Umbilical cord (tissue), 2 donors: Measurements from ENCODE around the gene NUDT3. TPM values are rescaled to one million over a fixed set of nuclear protein-coding genes. Genes with fewer than 3 reads are reported as not detected.

ENCODE experiments used
- DNase-seq: peaks from one replicate; pipeline ENCODE4 v3.0.0-alpha.2; 2015; ENCODE audit warnings: low spot score
- total RNA-seq: library from RNA; depleted of rRNA; stranded (reverse); fragments of >200 nt; gene quantifications from one replicate; pipeline ENCODE4 v1.2.3, GENCODE V29; 2014; ENCODE audit warnings: low replicate concordance; ENCODE audit not compliant: insufficient read depth

NUDT3 gene
- total RNA-seq, 1 donor from 2014 or later, result 20.7 TPM

DNA sequence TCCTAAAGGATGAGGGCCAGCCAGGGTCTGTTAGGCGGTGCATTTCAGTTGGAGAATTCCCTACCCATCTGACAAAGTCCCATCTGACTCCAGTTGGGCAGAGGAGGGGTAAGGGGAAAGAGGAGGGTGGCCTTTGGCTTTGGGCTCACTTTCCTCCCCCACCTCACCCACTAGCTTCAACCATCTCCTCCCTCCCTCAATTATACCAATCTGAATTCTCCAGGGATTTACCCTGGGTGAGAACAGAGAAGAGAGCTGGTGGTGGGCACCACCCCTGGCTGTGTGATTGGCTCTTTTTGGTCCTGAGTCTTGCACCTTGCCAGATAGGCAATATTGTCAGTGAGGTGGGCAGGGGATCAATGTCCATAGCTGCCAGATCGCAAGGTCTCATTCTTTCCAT lies 152.6 kb downstream of the NUDT3 start:
- DNase-seq, result no peak

DNA sequence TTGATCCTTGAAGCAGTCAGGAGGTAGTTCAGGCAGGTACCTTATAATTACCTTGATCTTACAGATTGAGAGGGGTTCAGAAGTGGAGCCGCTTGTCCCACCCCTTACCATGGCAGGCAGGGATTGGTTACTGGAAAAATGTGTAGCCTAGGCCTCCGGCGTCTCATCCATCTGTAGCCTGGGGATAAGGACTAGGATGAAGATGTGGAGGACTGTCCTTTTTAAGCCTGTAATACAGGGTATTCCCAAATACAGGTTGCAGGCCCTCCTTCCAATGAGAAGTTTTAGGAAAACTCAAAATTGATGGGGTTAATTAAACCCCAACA lies 153.0 kb downstream of the NUDT3 start:
- DNase-seq, result no peak

DNA sequence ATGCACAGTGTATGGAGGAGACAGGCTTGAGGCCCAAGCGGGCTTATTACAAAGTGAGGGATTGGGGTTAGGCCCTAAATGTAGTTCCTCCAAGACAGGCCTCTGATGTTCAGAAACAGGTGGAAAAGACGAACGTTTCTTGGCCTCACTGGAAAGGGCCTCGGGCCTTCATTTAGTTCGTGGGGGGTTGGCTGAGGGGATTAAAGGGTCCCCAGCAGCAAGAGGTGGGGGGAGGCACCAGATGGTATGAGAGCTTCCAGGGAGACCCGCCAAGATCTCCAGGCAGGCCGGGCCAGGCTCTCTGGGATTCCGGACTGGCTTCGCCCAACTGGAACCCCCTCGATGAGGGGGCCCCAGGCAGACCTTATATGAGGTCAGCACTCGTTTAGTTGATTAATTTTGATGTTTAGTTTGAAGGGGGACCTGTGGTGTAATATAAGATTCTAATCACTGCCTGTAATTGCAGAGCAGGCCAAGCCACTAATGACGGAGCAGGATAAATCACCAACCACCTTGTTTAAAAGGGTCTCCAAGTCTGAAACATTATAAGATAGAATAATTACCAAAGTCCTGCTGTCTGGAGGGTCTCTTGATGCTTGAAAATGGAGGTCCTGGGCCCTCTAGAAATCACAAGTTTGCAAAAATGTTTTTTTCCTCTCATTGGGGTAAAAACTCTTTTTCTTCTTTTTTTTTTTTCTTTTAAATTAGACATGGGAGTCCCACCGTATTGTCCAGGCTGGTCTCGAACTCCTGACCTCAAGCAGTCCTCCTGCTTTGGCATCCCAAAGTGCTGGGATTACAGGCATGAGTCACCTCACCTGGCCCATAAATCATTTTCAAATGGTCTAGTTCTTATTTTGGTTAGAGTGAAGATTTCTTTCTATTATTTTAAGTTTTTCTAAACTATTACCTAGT lies 153.6 kb downstream of the NUDT3 start:
- DNase-seq, result no peak

DNA sequence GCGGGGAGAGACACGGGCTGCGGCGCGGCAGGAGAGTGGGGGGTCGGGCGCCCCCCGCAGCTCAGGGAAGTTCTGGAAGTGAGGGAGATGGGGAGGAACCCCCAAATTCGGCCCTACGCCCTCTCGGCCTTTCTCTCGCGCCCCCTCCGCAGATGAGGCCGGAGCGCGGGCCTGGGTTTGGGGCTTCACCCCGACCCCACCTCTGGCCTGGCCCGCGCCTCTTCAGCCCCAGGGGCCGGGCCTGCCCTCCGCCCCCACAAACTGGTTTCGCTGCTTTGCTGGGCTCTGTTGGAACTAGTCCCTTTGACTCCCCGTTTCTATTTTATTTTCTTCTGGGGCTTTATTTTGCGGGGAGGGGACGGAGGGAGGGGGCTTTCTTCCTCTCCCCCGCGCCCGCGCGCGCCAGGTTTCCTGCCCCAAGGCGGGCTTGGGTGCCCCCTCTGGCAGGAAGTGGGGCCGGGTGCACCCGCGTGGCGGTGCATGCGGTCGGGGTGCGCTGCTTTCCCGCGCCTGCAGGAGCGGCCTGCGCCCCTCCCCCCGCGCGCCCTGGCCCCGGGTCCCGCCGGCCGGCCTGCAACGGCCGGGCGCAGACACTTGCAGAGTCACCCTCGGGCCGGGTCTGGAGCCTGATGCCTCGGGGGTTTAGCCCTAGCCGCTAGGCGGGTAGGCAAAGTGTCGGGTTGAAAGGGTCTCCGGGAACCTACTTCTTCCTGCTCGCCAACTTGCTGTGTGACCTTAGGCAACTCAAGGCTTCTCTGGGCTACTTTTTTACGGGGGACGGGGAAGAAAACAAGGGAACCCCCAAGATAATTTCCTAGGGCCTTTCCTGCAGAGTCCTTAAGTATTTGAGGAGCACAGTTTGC lies 154.5 kb downstream of the NUDT3 start:
- no peak for DNase-seq

DNA sequence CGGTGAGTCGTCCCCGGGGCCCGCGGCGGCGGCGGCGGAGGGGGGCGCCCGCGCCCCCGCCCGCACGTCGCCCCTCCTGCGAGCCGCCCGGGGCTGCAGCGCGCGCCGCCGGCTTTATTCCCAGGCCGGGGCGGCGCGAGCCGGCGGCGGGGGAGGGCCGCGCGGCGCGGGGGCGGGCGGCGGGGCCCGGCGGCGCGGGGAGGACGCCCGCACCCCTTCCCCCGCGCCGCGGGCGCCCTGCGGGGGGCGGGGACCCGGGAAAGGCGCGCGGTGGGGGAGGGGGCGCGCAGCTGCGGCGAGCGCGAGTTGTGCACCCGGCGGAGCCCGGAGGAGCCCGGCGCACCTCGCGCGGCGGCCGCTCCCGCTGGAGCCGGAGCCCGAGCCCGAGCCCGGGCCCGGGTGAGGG lies 155.2 kb downstream of the NUDT3 start:
- DNase-seq, result no peak

DNA sequence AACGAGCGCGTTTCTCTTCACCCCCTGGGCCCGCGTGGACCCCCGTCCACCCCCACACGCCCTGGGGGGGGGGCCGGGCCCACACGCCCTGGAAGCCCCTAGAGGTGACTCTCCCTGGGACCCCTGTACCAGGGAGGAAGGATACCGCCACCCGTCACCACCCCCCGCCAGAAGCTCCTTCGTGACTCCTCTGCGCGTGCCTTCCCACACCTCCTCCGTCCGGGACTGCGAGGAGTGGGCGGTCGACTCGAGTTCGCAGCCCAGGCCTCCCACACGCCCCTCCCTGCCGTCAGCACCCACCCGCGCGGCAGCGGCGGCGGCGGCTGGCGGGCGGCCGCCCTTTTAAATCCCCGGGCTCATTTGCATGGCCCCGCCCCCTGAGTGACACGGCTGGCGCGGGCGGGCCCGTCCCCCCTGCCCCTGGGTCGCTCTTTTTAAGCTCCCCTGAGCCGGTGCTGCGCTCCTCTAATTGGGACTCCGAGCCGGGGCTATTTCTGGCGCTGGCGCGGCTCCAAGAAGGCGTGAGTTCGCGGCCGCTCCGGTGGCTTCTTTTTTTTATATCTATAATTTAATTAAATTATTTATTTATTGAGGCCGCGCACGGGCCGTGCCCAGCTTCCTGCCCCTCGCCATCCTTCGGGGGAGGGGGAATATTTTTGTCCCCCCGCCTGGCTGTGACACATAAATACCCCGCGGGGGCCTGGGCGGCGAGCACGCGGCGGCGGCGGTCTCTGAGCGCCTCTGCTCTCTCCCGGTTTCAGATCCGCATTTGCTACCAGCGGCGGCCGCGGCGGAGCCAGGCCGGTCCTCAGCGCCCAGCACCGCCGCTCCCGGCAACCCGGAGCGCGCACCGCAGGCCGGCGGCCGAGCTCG lies 155.8 kb downstream of the NUDT3 start, which contains the start of gene HMGA1:
Gene HMGA1 (plus strand): TSS at position 431 of the 873 bp plus-strand sequence. CDS start 3,908 bp downstream, outside the sequence.
- DNase-seq, result peak; percentile 81

DNA sequence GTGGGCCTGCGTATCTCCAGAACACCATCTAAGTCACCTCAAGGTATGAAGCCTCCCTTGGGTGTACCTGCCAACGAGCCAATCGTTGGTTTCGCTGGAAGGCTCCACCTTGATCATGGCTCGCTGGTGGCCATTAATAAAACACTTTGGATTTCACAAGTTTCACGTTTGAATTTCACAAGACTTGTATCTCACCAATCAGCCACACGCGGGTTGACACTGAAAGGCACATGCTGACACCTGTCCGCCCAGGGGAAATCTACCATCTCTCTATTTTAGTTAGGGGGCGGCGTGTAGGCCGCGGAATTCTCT lies 156.4 kb downstream of the NUDT3 start:
- DNase-seq, result no peak

DNA sequence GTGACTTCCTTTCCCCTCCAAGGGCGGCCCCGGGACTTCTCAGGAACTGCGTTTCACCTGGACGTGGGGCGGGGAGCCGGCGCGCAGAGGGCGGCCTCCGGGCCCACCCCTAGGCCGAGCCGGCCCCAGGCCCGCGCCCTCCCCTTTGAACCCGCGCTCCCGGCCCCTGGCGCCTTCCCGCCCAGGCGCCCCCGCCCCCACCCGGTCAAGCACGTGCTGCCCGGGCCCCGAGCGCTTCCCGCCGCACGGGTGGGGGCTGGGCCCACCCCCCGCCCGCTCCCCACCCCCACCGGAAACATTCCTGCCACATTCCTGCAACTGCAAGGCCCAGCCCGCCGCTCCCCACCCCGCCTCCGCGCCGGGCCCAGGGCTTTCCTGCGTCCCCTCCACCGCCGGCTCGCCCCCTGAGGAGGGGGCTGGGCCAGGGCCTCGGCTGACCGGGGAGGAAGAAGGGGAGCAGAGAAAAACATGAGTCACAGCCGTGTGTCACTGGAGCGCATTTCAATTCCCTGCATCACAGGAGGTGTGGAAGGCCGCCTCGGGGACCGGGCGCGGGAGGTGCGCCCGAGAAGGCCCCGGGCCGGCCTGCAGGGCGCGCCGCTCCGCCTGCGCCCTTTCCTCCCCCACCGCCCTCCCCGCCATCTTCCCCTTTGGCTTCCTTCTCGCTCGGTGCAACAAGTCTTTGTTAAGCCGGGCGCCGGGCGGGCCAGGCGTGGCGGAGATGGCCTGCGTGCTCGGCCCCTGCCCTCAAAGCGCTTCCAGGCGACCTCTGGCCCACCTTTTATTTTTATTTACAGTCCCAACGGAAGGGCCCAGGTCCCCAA lies 156.9 kb downstream of the NUDT3 start:
- peak; percentile 63 for DNase-seq

DNA sequence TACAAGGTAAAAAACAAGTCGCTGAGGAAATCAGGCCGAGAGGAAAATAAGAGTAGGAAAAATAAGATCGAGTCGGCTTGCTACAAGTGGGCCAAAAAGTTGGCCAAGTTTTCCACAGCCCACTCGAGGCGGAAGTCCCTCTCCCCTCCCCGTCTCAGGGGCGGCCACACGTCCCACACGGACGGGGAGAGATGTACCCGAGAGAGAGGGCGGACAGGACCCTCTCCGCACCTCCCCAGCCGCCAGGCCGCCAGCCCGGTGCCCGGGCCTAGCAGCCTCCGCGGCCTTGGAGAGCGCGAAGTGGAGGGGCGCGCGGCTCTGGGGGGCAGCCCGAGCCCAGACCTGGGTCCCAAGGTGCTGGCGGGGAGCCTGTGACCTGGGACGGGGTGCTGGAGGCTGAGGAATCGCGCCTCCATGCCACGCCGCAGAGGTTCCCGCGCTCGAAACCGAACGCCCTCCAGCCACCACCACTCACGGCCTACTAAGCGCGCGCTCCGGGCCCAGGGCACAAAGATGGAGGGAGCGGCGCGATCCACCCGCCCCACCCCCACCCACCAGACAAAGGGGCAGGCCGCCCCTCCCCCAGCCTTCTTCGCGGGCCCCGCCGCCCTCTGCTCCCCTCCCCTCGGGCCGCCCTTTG lies 157.7 kb downstream of the NUDT3 start:
- DNase-seq, result no peak

DNA sequence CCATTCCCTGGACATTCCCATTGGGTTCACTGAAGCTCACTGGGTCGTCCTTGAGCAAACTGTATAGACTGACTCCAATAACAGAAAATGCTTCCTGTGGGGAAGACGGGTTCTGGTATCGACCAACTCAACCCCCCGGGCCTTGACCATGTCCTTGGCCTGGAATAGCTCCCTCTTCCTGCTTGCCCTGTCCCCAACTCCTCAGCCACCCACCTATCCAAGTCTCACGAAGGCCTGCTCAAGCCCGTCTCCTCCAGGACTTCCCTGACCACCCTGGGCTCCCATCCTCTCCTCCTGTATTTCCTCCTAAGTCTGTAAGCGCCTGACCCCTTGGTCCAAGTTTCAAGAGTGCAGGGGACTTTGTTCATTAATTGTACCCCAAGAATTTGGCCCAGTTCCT lies 158.6 kb downstream of the NUDT3 start:
- DNase-seq, result no peak

DNA sequence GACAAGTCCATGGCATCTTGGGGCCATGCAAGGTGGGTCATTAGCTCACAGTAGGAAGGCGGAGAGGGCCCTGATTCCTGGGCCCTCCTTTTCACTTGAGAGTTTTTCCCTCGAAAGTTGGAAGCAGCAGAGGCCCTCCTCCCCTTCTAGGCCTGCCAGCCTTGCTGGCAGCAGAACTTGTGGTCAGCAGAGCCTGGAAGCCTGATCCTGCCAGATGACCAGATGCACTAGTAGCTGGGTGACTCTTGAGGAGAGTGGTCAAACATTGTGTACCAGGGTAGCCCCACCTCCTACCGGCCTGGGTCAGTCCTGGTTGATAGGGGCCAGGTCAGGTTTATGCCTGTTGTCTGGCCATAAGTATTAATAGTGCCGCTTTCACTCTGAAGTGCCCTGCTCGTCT lies 159.6 kb downstream of the NUDT3 start:
- DNase-seq, result no peak

DNA sequence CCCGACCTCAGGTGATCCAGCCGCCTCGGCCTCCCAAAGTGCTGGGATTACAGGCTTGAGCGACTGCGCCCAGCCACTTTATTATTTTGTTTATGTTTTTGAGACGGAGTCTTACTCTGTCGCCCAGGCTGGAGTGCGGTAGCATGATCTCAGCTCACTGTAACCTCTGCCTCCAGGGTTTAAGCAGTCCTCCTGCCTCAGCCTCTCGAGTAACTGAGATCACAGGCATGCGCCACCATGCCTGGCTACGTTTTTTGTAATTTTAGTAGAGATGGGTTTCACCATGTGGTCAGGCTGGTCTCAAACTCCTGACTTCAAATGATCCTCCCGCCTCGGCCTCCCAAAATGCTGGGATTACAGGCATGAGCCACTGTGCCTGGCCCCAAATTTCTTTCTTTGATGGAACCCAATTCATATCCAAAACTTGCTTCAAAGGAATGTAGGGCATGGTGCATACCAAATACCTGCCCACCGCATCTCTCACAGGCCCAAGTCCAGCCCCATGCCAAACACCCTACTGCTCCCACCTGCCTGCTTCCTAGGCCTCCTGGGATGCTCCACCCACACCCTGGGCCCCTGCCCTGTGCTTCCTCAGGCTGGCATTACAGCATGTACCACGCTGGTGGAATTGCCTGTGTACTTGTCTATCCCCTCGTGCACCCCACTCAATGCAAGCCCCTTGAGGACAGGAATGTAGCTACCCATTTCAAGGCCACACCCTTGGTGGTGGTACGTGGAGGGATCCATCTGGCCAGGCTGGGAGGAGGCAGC lies 160.7 kb downstream of the NUDT3 start:
- DNase-seq, result no peak

DNA sequence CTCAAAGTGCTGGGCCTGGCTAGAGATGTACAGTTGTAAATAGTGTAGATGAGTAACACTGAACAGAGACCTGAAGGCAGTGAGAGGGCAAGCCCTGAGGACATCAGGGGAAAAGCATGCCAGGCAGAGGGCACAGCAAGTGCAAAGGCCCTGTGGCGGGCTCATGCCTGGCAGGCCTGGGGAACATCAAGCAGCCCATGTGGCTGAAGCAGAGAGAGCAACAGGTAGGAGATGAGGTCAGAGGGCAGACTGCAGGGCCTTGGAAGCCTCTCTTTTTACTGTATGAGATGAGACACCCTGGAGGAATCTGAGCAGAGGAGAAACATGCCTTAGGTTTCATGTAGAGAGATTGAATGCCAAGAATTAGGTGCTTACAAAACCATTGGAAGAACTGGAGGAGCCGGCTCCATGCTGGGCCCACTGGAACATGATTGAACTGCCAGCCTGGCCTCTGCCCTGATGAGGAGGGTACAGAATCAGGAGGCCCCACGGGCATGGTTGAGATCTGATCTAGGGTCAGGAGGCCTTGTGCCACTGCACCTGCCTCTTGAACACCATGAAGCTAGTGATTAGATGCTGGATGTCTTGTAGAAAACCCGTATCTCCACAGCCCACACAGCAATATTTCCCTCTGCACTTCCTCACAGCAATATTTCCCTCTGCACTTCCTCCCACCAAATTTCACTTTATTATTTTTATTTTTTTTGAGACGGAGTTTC lies 161.7 kb downstream of the NUDT3 start:
- no peak for DNase-seq

DNA sequence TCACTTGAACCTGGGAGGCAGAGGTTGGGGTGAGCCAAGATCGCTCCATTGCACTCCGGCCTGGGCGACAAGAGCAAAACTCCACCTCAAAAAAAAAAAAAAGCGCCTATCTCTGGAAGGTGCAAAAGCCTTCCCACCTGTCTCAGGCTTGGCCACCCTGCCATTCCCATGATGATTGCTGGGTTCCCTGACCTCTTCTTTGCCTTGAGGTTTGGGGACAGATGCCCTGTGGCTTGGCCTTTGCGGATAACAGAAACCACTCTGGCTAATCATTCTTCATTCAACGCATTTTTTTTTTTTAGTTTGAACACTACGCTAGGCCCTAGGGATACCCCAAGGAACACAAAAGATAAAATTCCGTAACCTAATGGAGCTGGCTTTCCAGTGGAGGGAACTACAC lies 162.6 kb downstream of the NUDT3 start:
- no peak for DNase-seq

Other genes starting within 250 kb of the NUDT3 start
- 0.96 TPM for gene GRM4, start 246.6 kb downstream of the NUDT3 start, total RNA-seq
- gene HMGA1, start 155.8 kb downstream of the NUDT3 start, total RNA-seq, result 3.1 TPM
- 10.1 TPM for gene SMIM29, start 143.7 kb downstream of the NUDT3 start, total RNA-seq
- gene RPS10, start 33.4 kb upstream of the NUDT3 start, total RNA-seq, result 2,327 TPM
- 0.72 TPM for gene PACSIN1, start 73.4 kb upstream of the NUDT3 start, total RNA-seq
- 0.96 TPM for gene SPDEF, start 163.7 kb upstream of the NUDT3 start, total RNA-seq